Measurements from ENCODE around the gene ICE1.

- TF ChIP-seq CTCF (IDR thresholded peaks at IDR 0.05) (no peak), POLR2AphosphoS5 (IDR thresholded peaks at IDR 0.05) (no peak), POLR2A (IDR thresholded peaks at IDR 0.05) (no peak)
Measured at GRCh38 chr5:5378531-5378930, 43.9 kb upstream of the ICE1 start.
